Liver (tissue), 9 donors: Measurements from ENCODE around the gene CDC42BPA. TPM values are rescaled to one million over a fixed set of nuclear protein-coding genes. Genes with fewer than 3 reads are reported as not detected.

ENCODE experiments used
- DNase-seq: peaks from one replicate; pipeline ENCODE4 v3.0.0-alpha.2; 2017; ENCODE audit warnings: low spot score
- H3K27ac ChIP-seq, 2 donors: one replicate each; pipeline ENCODE4 v1.7.0; 2013; ENCODE audit warnings: inconsistent platforms in 2 of 2, low read length in 2 of 2, control low read depth in 1 of 2, low read depth in 1 of 2, mild to moderate bottlenecking in 1 of 2
- H3K27me3 ChIP-seq, 4 donors: one replicate each; pipeline versions ENCODE4 v1.6.1 to v1.7.0; 2013; ENCODE audit warnings: low read length in 3 of 4, inconsistent platforms in 1 of 4, mild to moderate bottlenecking in 1 of 4, moderate library complexity in 1 of 4; ENCODE audit not compliant: control insufficient read depth in 4 of 4, insufficient read depth in 4 of 4
- H3K36me3 ChIP-seq, 4 donors: one replicate each; pipeline versions ENCODE4 v1.6.1 to v1.7.0; 2013; ENCODE audit warnings: low read length in 3 of 4, mild to moderate bottlenecking in 3 of 4, low read depth in 1 of 4, moderate library complexity in 1 of 4; ENCODE audit not compliant: control insufficient read depth in 4 of 4, insufficient read depth in 3 of 4
- H3K4me1 ChIP-seq, 4 donors: one replicate each; pipeline versions ENCODE4 v1.6.1 to v1.7.0; 2013; ENCODE audit warnings: low read length in 3 of 4, mild to moderate bottlenecking in 3 of 4, moderate library complexity in 1 of 4; ENCODE audit not compliant: control insufficient read depth in 4 of 4, insufficient read depth in 4 of 4
- H3K4me3 ChIP-seq, 3 donors: one replicate each; pipeline versions ENCODE4 v1.6.1 to v1.7.0; 2013; ENCODE audit warnings: low read length in 3 of 3, control low read depth in 1 of 3, low read depth in 1 of 3, mild to moderate bottlenecking in 1 of 3
- H3K9ac ChIP-seq, 2 donors: one replicate each; pipeline ENCODE4 v1.7.0; 2013; ENCODE audit warnings: low read length in 2 of 2, mild to moderate bottlenecking in 2 of 2, moderate library complexity in 2 of 2, control low read depth in 1 of 2, low read depth in 1 of 2
- H3K9me3 ChIP-seq, 4 donors: one replicate each; pipeline versions ENCODE4 v1.6.1 to v1.7.0; 2013; ENCODE audit warnings: low read length in 3 of 4; ENCODE audit not compliant: control insufficient read depth in 4 of 4
- EGR1 ChIP-seq, 2 donors: IDR thresholded peaks; 2 replicates each; pipeline ENCODE4 v1.6.1; 2016 to 2018; ENCODE audit warnings: antibody characterized with exemption in 2 of 2, low read depth in 2 of 2
- FOXA1 ChIP-seq: IDR thresholded peaks from 2 replicates; pipeline ENCODE4 v1.6.1; 2016; ENCODE audit warnings: antibody characterized with exemption
- FOXA2 ChIP-seq: IDR thresholded peaks from 2 replicates; pipeline ENCODE4 v1.6.1; 2016; ENCODE audit warnings: antibody characterized with exemption
- GABPA ChIP-seq, 2 donors: IDR thresholded peaks in 1 of 2; conservative IDR thresholded peaks in 1 of 2; 2 replicates each; pipeline ENCODE4 v1.6.1; 2016; ENCODE audit warnings: antibody characterized with exemption in 2 of 2, mild to moderate bottlenecking in 1 of 2, moderate library complexity in 1 of 2
- HNF4A ChIP-seq, 2 donors: conservative IDR thresholded peaks; 2 replicates each; pipeline ENCODE4 v1.6.1; 2016; ENCODE audit warnings: antibody characterized with exemption in 2 of 2, mild to moderate bottlenecking in 2 of 2
- HNF4G ChIP-seq: IDR thresholded peaks from 2 replicates; pipeline ENCODE4 v1.6.1; 2016; ENCODE audit warnings: antibody characterized with exemption
- JUND ChIP-seq, 2 donors: IDR thresholded peaks; 2 replicates each; pipeline ENCODE4 v1.6.1; 2016; ENCODE audit warnings: antibody characterized with exemption in 2 of 2
- NR2F2 ChIP-seq: IDR thresholded peaks from 2 replicates; pipeline ENCODE4 v1.6.1; 2016; ENCODE audit warnings: antibody characterized with exemption
- RAD21 ChIP-seq, 2 donors: IDR thresholded peaks; 2 replicates each; pipeline ENCODE4 v1.6.1; 2016; ENCODE audit warnings: antibody characterized with exemption in 2 of 2, mild to moderate bottlenecking in 2 of 2
- RXRA ChIP-seq, 2 donors: IDR thresholded peaks; 2 replicates each; pipeline ENCODE4 v1.6.1; 2017 to 2018; ENCODE audit warnings: antibody characterized with exemption in 2 of 2, mild to moderate bottlenecking in 1 of 2
- SP1 ChIP-seq: IDR thresholded peaks from 2 replicates; pipeline ENCODE4 v1.6.1; 2018; ENCODE audit warnings: antibody characterized with exemption, mild to moderate bottlenecking
- TAF1 ChIP-seq: conservative IDR thresholded peaks from 2 replicates; pipeline ENCODE4 v1.6.1; 2016; ENCODE audit warnings: antibody characterized with exemption, mild to moderate bottlenecking
- YY1 ChIP-seq: IDR thresholded peaks from 2 replicates; pipeline ENCODE4 v1.6.1; 2016; ENCODE audit warnings: antibody characterized with exemption, mild to moderate bottlenecking
- WGBS: extraction: QIAGEN DNeasy Blood & Tissue Kit; methylation state at CpG from one replicate; pipeline ENCODE4 v1.1.7; 2013; 5-methylcytosine and 5-hydroxymethylcytosine counted together
- polyA plus RNA-seq, 2 donors: library from polyadenylated mRNA; stranded (reverse) in 1 of 2; unstranded in 1 of 2; fragments of 200-250 nt in 1 of 2; fragments of >200 nt in 1 of 2; fragmentation: Nextera tagmentation in 1 of 2; extraction: Ambion mirVana in 1 of 2; gene quantifications; one replicate each; pipeline versions ENCODE4 v1.2.1 to v1.2.3, GENCODE V29; 2013 to 2015
- total RNA-seq, 2 donors: library from RNA; depleted of rRNA; stranded (reverse); fragments of >200 nt; gene quantifications; one replicate each; pipeline ENCODE4 v1.2.3, GENCODE V29; 2014
- TF ChIP-seq, protein P1 (sequence below): IDR thresholded peaks from 2 replicates; pipeline ENCODE4 v1.6.1; 2016; ENCODE audit warnings: antibody characterized with exemption
- TF ChIP-seq, protein P2 (sequence below): IDR thresholded peaks from 2 replicates; pipeline ENCODE4 v1.6.1; 2016; ENCODE audit warnings: antibody characterized with exemption
- TF ChIP-seq, protein P3 (sequence below): IDR thresholded peaks from 2 replicates; pipeline ENCODE4 v1.6.1; 2016; ENCODE audit warnings: antibody characterized with exemption
- TF ChIP-seq, protein P4 (sequence below): fragments of 150-350 bp; IDR thresholded peaks from 2 replicates; pipeline ENCODE4 v1.5.1; 2017; ENCODE audit warnings: improper control_type of control experiment, low read depth, low read length; ENCODE audit not compliant: missing input control
- donor health status: healthy.
- donor health status: healthy.
- donor health status: healthy.
- donor health status: healthy.
- donor health status: healthy.

Gene CDC42BPA
- total and polyA plus RNA-seq, 4 donors = 5.8 to 39.9 (median 24.3) TPM

DNA sequence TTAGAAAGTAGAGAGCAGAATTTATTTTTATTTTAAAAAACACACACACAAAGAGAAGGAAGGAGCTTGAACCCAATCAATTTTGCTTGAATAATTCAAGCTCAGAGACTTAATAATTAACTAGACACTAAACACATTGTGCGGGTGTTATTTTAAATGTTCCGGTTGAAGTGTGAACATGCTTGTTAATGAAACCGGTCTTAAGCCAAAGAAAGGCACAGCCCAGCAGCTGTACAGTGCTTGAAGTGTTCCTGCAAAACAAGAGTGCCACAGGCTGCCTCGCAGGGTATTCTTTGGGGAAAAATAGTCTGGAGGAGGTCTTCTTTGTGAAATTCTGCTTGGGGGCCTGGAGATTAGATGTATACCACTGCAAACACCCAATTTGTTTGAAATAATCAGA, 2.2 kb upstream of the CDC42BPA start:
- 45% methylated on average over 4 of the region's 4 CpGs for WGBS
- peaks cover 3 to 42% (median 23%) of the 10 kb centered on the region in 4 donors for H3K4me1 ChIP-seq
- TF ChIP-seq FOXA1 (no peak), HNF4G (no peak), RAD21 (IDR thresholded peaks at IDR 0.05) (no peak), NR2F2 (no peak), GABPA (IDR thresholded peaks at IDR 0.05 in 1 of 2, conservative IDR thresholded peaks at IDR 0.05 in 1 of 2) (no peak), FOXA2 (no peak), SP1 (no peak), TAF1 (no peak), JUND (IDR thresholded peaks at IDR 0.05) (no peak), EGR1 (IDR thresholded peaks at IDR 0.05; ENCODE audit: low read depth in 2 of 2) (no peak), YY1 (no peak), HNF4A (conservative IDR thresholded peaks at IDR 0.05) (no peak), RXRA (IDR thresholded peaks at IDR 0.05) (no peak)
- TF ChIP-seq, protein P1, sequence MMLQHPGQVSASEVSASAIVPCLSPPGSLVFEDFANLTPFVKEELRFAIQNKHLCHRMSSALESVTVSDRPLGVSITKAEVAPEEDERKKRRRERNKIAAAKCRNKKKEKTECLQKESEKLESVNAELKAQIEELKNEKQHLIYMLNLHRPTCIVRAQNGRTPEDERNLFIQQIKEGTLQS = no peak
- TF ChIP-seq, protein P2, sequence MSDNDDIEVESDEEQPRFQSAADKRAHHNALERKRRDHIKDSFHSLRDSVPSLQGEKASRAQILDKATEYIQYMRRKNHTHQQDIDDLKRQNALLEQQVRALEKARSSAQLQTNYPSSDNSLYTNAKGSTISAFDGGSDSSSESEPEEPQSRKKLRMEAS = no peak
- TF ChIP-seq, protein P3, sequence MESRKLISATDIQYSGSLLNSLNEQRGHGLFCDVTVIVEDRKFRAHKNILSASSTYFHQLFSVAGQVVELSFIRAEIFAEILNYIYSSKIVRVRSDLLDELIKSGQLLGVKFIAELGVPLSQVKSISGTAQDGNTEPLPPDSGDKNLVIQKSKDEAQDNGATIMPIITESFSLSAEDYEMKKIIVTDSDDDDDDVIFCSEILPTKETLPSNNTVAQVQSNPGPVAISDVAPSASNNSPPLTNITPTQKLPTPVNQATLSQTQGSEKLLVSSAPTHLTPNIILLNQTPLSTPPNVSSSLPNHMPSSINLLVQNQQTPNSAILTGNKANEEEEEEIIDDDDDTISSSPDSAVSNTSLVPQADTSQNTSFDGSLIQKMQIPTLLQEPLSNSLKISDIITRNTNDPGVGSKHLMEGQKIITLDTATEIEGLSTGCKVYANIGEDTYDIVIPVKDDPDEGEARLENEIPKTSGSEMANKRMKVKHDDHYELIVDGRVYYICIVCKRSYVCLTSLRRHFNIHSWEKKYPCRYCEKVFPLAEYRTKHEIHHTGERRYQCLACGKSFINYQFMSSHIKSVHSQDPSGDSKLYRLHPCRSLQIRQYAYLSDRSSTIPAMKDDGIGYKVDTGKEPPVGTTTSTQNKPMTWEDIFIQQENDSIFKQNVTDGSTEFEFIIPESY = no peak
- TF ChIP-seq, protein P4, sequence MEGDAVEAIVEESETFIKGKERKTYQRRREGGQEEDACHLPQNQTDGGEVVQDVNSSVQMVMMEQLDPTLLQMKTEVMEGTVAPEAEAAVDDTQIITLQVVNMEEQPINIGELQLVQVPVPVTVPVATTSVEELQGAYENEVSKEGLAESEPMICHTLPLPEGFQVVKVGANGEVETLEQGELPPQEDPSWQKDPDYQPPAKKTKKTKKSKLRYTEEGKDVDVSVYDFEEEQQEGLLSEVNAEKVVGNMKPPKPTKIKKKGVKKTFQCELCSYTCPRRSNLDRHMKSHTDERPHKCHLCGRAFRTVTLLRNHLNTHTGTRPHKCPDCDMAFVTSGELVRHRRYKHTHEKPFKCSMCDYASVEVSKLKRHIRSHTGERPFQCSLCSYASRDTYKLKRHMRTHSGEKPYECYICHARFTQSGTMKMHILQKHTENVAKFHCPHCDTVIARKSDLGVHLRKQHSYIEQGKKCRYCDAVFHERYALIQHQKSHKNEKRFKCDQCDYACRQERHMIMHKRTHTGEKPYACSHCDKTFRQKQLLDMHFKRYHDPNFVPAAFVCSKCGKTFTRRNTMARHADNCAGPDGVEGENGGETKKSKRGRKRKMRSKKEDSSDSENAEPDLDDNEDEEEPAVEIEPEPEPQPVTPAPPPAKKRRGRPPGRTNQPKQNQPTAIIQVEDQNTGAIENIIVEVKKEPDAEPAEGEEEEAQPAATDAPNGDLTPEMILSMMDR = no peak
- no peaks in the 10 kb centered on the region for H3K36me3 ChIP-seq
- no peak for DNase-seq
- no peak overlapping the region for H3K4me3 ChIP-seq
- no peaks in the 10 kb centered on the region for H3K9me3 ChIP-seq
- H3K9ac ChIP-seq = no peak overlapping the region
- H3K27me3 ChIP-seq = no peaks in the 10 kb centered on the region
- no peak overlapping the region for H3K27ac ChIP-seq

DNA sequence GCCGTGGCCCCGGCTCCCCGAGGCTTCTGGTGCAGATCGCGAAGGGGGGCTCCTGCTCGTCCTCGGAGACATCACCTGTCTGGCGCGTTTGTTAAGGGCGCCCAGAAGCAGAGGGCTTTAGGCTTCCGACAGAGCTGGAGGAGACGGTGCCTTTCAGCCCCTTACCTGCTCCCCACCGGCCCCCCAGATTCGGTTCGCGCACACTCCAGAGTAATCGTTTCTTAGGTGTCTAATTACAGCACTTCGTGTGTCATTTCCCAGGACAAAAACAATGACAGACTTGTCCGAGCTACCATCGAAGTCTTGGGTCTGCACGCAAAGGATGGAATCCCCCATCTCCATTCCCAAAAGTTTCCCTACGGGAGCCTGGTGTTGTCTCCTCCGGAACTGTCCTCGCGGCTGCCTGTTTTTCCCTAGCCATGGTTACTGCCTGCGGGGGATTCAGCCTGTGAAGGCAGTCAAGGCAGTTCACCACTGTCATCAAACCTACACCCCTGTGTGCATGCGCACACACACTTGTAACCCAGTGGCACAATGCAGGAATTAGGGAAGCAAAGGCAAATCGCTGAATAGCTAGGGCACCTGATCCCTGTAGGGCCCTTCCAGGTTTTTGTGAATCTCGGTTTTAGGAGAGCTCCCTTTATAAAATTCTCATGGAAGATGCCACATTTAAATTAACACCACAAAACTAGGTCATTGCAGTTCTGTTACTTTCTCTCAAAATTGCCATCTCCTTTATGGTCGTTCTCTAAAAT, 738 bp upstream of the CDC42BPA start:
- Histone ChIP-seq H3K4me1 (peaks cover 3 to 40% (median 24%) of the 10 kb centered on the region in 4 donors), H3K9me3 (no peaks in the 10 kb centered on the region), H3K4me3 (peak overlapping the region; percentile 57 to 98 (median 66)), H3K36me3 (no peaks in the 10 kb centered on the region), H3K27ac (peak overlapping the region; percentile 89 to 96), H3K9ac (peak overlapping the region; percentile 17 to 33), H3K27me3 (no peaks in the 10 kb centered on the region)
- DNase-seq = peak; percentile 46
- TF ChIP-seq TAF1 (no peak), YY1 (peak; percentile 34)
- WGBS = 12% methylated on average over 30 of the region's 30 CpGs
